Dedifferentiated amniotic fluid mesenchymal stem cell (primary cell): ENCODE measurements around the gene GTSE1.

ENCODE experiments used
- DNase-seq: peaks from one replicate; pipeline ENCODE4 v3.0.0-alpha.2; 2016; ENCODE audit errors: extremely low spot score

The GTSE1 gene

GRCh38 chr22:46273432-46274148, 23.1 kb upstream of the GTSE1 start:
- no peak for DNase-seq

GRCh38 chr22:46274381-46274780, 22.3 kb upstream of the GTSE1 start:
- DNase-seq = no peak

GRCh38 chr22:46275455-46276122, 21.1 kb upstream of the GTSE1 start:
- DNase-seq = no peak

GRCh38 chr22:46276563-46276962, 20.1 kb upstream of the GTSE1 start:
- no peak for DNase-seq

- DNase-seq = no peak
Measured at GRCh38 chr22:46278656-46279645, 17.7 kb upstream of the GTSE1 start.

- no peak for DNase-seq
Measured at GRCh38 chr22:46280063-46280817, 16.4 kb upstream of the GTSE1 start.

- no peak for DNase-seq
Measured at GRCh38 chr22:46280999-46281623, 15.6 kb upstream of the GTSE1 start.

GRCh38 chr22:46281866-46282678, 14.6 kb upstream of the GTSE1 start:
- no peak for DNase-seq

- no peak for DNase-seq
Measured at GRCh38 chr22:46286006-46286405, 10.7 kb upstream of the GTSE1 start.

GRCh38 chr22:46286941-46287872, 9.5 kb upstream of the GTSE1 start:
- DNase-seq = no peak

- DNase-seq = no peak
Measured at GRCh38 chr22:46287873-46288751, 8.6 kb upstream of the GTSE1 start.

- no peak for DNase-seq
Measured at GRCh38 chr22:46288846-46289243, 7.8 kb upstream of the GTSE1 start.

- no peak for DNase-seq
Measured at GRCh38 chr22:46289244-46289891, 7.3 kb upstream of the GTSE1 start.

- DNase-seq = no peak
Measured at GRCh38 chr22:46290121-46290842, 6.4 kb upstream of the GTSE1 start.

GRCh38 chr22:46290843-46291785, 5.6 kb upstream of the GTSE1 start:
- no peak for DNase-seq

GRCh38 chr22:46292173-46292572, 4.5 kb upstream of the GTSE1 start:
- DNase-seq = no peak
